Effector memory CD4-positive, alpha-beta T cell (primary cell): ENCODE data around the gene ZCWPW2.

Experiments
- DNase-seq, 3 donors: peaks; one replicate each; pipeline ENCODE4 v3.0.0-alpha.2; 2020
- H3K27ac ChIP-seq: 2 replicates; pipeline ENCODE4 v1.7.0; 2013; ENCODE audit warnings: mild to moderate bottlenecking, low read length, moderate library complexity; ENCODE audit not compliant: insufficient read depth, poor library complexity, severe bottlenecking
- H3K27me3 ChIP-seq: replicated peaks from 2 replicates; pipeline ENCODE4 v1.7.0; 2013; ENCODE audit warnings: mild to moderate bottlenecking, low read length; ENCODE audit not compliant: insufficient read depth, control insufficient read depth, poor library complexity, severe bottlenecking
- H3K36me3 ChIP-seq: 2 replicates; pipeline ENCODE4 v1.7.0; 2013; ENCODE audit warnings: mild to moderate bottlenecking, low read length, moderate library complexity; ENCODE audit not compliant: control insufficient read depth, insufficient read depth
- H3K4me1 ChIP-seq: 2 replicates; pipeline ENCODE4 v1.7.0; 2013; ENCODE audit warnings: low read length, mild to moderate bottlenecking; ENCODE audit not compliant: control insufficient read depth, insufficient read depth, poor library complexity, severe bottlenecking
- H3K4me3 ChIP-seq: 2 replicates; pipeline ENCODE4 v1.7.0; 2013; ENCODE audit warnings: low read length, low read depth, mild to moderate bottlenecking; ENCODE audit not compliant: insufficient read depth, poor library complexity, severe bottlenecking
- H3K9me3 ChIP-seq: 2 replicates; pipeline ENCODE4 v1.7.0; 2013; ENCODE audit warnings: mild to moderate bottlenecking, low read length, moderate library complexity; ENCODE audit not compliant: control insufficient read depth

The ZCWPW2 gene

DNA sequence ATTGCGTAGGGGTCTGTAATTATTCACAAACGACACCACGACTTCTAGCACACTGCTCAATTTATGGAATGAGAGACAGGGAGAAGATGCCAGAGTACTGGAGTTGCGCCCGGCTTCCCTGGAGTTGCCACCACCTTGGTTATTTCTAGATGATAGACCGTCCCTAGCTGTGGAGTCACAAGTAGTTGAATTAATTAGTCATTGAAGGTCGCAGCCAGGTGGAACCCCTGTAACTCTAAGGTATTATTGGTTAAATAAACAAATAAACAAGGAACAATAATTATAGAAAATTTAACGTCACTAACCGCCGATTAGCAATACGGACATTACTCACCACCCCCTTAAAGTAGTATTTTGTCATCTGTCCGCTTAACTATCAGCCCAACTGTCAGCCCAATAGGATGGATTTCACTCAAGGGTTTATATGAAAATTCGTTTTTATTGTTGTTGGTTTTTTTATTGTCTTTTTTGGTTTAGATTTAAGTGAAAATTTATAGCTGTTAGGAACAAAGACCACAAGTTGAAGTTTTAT lies 1.0 kb downstream of the ZCWPW2 start:
- Histone ChIP-seq H3K4me3 (peak overlapping the region; percentile 99), H3K27me3 (no peaks in the 10 kb centered on the region), H3K9me3 (no peaks in the 10 kb centered on the region), H3K36me3 (no peaks in the 10 kb centered on the region), H3K27ac (peak overlapping the region; percentile 95), H3K4me1 (no peaks in the 10 kb centered on the region)
- DNase-seq: no peak

DNA sequence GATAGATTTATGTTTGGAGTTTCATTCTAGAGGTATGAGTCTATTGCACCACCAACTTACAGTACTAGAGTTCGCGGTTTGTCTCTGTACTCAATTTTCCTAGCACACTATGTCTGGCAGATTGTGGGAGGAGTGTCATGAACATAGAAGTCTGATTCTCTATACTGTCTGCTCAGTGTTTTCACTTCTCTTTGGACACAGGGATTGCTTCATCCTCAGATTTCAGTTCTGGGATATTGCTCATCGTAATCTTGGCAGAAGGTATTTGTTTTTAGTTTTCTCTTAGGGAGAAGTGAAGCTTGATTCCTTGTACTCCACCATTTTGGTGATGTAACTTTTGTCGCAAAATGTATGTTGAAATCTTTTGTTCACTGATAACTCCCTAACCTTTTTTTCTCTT lies 27.9 kb downstream of the ZCWPW2 start:
- Histone ChIP-seq H3K9me3 (no peaks in the 10 kb centered on the region), H3K27me3 (no peaks in the 10 kb centered on the region), H3K4me1 (no peaks in the 10 kb centered on the region), H3K4me3 (no peak overlapping the region), H3K36me3 (no peaks in the 10 kb centered on the region), H3K27ac (no peak overlapping the region)
- DNase-seq: no peak

DNA sequence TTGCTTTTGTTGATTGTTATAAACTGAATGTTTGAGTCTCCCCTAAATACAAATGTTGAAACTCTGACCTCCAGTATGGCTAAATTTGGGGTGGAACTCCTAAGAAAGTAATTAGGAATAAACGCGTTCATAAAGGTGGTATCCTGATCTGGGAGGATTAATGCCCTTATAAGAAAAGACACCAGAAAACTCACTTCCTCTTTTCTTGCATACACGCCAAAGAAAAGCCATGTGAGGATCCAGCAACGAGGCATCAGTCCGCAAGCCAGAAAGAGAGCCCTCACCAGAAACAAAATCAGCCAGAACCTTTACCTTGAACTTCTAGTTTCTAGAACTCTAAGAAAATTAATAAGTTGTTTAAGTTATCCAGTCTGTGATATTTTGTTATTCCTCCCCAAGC lies 37.5 kb downstream of the ZCWPW2 start:
- H3K9me3 ChIP-seq: no peaks in the 10 kb centered on the region
- H3K4me3 ChIP-seq: no peak overlapping the region
- H3K36me3 ChIP-seq: no peaks in the 10 kb centered on the region
- no peak for DNase-seq
- H3K4me1 ChIP-seq: no peaks in the 10 kb centered on the region
- no peaks in the 10 kb centered on the region for H3K27me3 ChIP-seq
- no peak overlapping the region for H3K27ac ChIP-seq

DNA sequence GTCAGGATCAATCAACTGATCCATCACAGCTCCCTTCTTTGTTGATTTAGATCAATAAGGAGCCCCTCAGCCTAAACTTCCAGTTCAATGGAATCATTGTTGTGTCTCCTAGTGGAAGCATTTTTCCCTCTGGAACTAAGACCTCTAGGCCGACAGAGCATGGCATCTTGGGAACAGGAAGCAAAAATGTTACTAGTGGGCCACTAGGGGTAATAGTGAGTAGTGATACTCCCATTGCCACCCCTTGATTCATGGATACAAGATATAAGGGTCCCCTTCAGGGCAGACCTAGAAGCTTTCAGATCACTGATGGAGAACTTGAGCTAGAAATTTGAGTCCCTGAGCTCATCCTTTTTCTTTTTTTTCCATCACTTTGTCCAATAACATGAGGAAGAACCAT lies 40.5 kb downstream of the ZCWPW2 start:
- no peaks in the 10 kb centered on the region for H3K36me3 ChIP-seq
- H3K27me3 ChIP-seq: no peaks in the 10 kb centered on the region
- no peak for DNase-seq
- H3K27ac ChIP-seq: no peak overlapping the region
- H3K9me3 ChIP-seq: no peaks in the 10 kb centered on the region
- no peaks in the 10 kb centered on the region for H3K4me1 ChIP-seq
- no peak overlapping the region for H3K4me3 ChIP-seq

DNA sequence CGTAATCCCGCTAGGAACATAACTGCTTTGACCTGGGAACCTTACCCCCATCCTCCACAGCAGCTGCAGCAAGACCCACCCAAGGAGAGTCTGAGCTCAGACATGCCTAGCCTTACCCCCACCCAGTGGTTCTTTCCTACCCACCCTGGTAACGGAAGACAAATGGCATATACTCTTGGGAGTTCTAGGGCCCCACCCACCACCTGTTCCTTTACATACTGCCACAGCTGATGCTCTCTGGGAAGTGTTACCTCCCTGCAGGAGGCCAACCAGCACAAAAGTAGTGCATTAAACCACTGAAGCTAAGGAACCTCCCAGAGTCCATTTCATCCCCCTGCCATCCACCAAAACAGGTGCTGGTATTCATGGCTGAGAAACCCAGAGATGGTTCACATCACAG lies 50.7 kb downstream of the ZCWPW2 start:
- no peak overlapping the region for H3K27ac ChIP-seq
- H3K4me1 ChIP-seq: no peaks in the 10 kb centered on the region
- no peak for DNase-seq
- no peak overlapping the region for H3K4me3 ChIP-seq
- H3K27me3 ChIP-seq: no peaks in the 10 kb centered on the region
- peaks cover 3% of the 10 kb centered on the region for H3K9me3 ChIP-seq
- no peaks in the 10 kb centered on the region for H3K36me3 ChIP-seq

DNA sequence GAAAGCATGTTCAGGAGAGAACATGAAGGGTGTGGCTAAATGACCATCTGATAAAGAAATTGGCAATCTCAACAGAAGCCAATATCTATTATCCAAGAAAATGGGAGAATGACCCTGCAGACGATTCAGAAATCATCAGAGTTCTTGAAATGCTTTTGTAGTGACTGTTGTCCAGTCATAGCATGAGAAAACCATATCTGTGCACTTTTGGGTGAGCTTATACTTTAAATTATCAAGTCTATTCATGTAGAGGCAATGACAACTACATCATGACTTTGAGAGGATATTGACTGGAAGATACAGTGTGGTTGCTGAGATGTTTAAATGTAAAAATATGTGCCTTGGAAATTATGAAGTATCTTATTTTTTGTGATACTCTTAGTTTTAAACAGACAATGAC lies 57.7 kb downstream of the ZCWPW2 start:
- no peak overlapping the region for H3K27ac ChIP-seq
- H3K4me3 ChIP-seq: no peak overlapping the region
- no peaks in the 10 kb centered on the region for H3K9me3 ChIP-seq
- no peaks in the 10 kb centered on the region for H3K27me3 ChIP-seq
- no peak for DNase-seq
- H3K4me1 ChIP-seq: no peaks in the 10 kb centered on the region
- H3K36me3 ChIP-seq: no peaks in the 10 kb centered on the region

DNA sequence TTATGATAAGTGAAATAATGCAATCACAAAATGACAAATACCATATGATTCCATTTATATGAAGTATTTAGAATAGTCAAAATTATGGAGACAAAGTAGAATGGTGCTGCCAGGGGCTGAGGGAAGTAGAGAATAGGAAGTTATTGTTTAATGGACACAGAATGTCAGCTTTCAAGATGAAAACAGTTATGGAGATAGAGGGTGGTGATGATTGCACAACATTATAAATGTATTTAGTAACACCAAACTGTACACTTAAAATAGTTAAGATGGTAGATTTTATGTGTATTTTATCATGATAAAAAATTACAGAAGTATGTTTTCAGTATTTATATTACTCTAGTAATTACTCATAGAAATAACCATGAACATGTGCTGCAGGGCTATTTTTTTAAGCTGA lies 100.9 kb downstream of the ZCWPW2 start:
- DNase-seq: no peak
- Histone ChIP-seq H3K27me3 (no peaks in the 10 kb centered on the region), H3K36me3 (no peaks in the 10 kb centered on the region), H3K9me3 (no peaks in the 10 kb centered on the region), H3K27ac (no peak overlapping the region), H3K4me3 (no peak overlapping the region), H3K4me1 (no peaks in the 10 kb centered on the region)

DNA sequence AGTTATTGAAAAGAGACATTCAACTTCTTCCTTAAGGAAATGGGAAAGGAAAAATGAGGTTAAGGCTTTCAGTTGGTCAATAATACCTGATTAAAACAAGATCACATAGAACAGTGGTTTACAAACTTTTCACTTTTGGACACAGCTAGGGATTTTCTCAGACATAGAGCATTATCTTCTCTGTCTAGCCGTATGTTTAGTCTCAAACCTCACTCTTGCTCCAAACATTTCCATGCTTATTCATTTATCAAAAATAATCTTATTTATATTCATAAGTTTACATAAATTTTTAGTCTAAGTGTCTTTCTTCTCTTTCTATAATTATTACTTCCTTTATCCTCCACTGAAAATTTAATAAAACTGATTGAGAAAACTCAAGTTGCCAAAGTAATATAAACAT lies 114.3 kb downstream of the ZCWPW2 start:
- Histone ChIP-seq H3K4me1 (no peaks in the 10 kb centered on the region), H3K36me3 (no peaks in the 10 kb centered on the region), H3K27me3 (no peaks in the 10 kb centered on the region), H3K4me3 (no peak overlapping the region), H3K27ac (no peak overlapping the region), H3K9me3 (no peaks in the 10 kb centered on the region)
- no peak for DNase-seq

DNA sequence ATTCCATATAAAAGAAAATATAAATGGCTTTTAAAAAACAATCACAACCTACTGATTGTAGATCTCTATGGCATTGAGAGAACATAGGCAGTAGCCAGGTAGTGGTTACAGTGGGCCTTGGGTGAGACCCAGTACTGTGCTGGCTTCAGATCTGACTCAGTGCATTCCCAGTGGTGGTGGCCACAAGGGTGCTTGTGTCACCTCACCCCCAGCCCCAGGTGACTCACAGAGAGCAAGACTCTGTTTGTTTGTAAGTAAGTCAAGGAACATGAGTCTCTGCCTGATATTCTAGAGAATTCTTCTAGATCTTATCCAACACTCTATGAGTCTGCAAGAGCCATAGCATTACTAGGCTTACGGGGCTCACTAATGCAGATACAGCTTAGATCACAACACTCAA lies 118.9 kb downstream of the ZCWPW2 start:
- no peaks in the 10 kb centered on the region for H3K36me3 ChIP-seq
- no peak overlapping the region for H3K27ac ChIP-seq
- no peak for DNase-seq
- H3K9me3 ChIP-seq: no peaks in the 10 kb centered on the region
- H3K4me1 ChIP-seq: no peaks in the 10 kb centered on the region
- no peak overlapping the region for H3K4me3 ChIP-seq
- H3K27me3 ChIP-seq: no peaks in the 10 kb centered on the region

DNA sequence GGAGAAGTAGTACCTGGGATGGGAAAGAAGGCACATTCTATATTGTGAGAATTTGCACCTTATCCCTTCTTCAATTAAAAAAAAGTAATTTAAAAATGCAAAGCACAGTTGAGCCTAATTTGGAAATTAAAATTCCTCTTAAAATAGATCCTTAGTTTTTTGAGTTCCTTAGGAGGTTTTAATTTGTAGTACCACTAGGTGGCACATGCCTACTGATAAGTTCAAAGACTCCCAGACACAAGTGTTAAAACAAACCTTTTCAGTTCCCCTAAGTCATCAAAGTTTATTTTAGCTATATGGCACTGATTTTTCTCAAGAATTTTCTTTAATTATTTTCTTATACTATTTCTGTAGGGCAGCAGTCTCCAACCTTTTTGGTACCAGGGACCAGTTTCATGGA lies 127.7 kb downstream of the ZCWPW2 start:
- DNase-seq: no peak
- Histone ChIP-seq H3K4me1 (no peaks in the 10 kb centered on the region), H3K9me3 (no peaks in the 10 kb centered on the region), H3K4me3 (no peak overlapping the region), H3K27me3 (no peaks in the 10 kb centered on the region), H3K27ac (no peak overlapping the region), H3K36me3 (no peaks in the 10 kb centered on the region)

DNA sequence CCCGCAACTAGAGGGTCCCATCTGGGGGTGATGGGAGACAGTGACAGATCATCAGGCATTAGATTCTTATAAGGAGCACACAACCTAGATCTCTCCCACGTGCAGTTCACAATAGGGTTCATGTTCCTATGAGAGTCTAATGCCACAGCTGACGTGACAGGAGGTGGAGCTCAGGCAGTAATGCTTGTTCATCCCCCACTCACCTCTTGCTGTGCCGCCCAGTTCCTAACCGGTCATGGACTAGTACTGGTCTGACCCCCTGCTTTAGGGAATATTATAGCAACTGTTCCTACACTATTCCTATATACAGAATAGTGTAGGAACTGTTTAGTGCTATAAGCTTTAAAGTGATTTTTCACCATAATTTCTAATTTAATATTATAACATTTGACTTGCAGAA lies 128.2 kb downstream of the ZCWPW2 start:
- DNase-seq: no peak
- H3K9me3 ChIP-seq: no peaks in the 10 kb centered on the region
- H3K36me3 ChIP-seq: no peaks in the 10 kb centered on the region
- no peaks in the 10 kb centered on the region for H3K4me1 ChIP-seq
- H3K27ac ChIP-seq: no peak overlapping the region
- no peak overlapping the region for H3K4me3 ChIP-seq
- H3K27me3 ChIP-seq: no peaks in the 10 kb centered on the region
